Middle frontal gyrus (tissue), 1 donor: ENCODE data around the gene ATP7B.

Experiments used
- DNase-seq: peaks from one replicate; pipeline ENCODE4 v3.0.0-alpha.2; 2015; ENCODE audit warnings: low spot score; ENCODE audit errors: extremely low spot score

The ATP7B gene

DNA sequence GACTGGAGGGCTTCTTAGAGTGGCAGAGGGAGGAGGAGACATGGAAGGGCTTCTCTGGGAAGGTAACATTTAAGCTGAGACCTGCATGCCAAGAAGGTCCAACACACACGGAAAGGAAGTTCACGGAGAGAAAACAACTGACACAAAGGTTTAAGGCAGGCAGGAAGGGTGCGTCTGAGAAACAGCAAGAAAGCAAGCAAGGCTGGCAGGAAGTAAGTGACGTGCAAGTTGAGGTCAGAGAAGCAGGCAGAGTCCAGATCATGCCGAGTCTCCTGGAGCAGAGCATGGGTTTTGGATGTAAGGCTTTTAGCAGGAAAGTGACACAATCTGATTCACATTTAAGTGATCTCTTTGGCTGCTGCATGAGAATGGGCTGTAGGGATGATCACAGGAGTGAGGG is 60.5 kb downstream of the ATP7B start:
- no peak for DNase-seq

DNA sequence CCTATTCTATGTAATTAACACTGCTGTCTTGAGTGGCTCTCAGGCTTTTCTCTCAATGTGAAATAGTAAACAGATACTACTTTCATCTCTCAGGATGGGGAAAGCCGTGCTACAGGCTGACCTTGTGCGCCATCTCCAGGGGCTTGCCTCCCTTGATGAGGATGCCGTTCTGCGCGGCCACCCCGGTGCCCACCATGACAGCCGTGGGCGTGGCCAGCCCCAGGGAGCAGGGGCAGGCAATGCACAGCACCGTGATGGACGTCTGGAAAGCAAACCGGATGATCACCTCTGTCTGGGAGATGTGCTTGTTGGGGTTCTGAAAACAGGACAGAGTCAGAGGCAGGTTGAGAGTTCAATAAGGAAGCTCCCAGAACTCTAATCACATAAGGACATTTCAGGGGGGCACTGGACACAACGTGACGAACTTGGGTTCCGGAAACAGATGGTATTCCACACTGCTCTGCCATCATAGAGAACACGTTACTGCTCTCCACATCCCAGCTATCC is 65.0 kb downstream of the ATP7B start:
- DNase-seq = no peak

DNA sequence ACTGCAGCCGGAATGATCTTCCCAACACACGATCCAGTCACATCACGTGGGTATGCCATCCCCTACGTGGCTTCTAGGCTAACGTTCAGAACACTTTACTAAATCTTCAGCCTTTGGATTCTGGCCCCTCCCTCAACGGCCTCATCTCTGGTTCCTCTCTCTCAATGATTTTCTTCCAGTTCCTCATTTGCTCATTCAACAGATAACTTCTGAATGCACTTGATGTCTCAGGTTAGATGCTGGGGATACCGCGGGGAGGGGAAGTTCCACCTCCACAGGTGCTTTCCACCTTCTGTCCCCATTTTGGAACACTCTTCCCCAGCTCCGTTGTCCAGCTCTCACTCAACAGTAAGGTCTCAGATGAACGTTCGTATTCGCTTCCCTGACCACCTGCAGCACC is 66.1 kb downstream of the ATP7B start:
- DNase-seq = no peak

DNA sequence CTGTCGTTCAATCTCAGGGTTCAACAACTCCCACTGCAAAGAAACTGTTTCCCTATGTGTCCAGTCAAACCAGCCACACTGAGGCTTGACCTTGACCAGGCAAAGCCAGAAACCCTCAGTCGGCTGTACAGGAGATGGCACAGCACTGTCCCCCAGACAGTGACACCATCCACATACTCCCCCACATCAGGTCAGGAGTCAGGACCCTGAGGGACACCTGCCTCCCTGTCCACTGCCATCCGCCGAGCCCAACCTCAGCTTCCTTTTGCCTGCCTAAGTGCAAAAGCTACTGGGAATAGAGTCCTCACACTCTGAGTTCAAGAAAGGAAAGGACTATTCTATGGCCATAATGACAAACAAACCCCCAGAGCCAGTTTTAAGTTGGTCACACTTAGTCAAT is 66.8 kb downstream of the ATP7B start:
- no peak for DNase-seq

DNA sequence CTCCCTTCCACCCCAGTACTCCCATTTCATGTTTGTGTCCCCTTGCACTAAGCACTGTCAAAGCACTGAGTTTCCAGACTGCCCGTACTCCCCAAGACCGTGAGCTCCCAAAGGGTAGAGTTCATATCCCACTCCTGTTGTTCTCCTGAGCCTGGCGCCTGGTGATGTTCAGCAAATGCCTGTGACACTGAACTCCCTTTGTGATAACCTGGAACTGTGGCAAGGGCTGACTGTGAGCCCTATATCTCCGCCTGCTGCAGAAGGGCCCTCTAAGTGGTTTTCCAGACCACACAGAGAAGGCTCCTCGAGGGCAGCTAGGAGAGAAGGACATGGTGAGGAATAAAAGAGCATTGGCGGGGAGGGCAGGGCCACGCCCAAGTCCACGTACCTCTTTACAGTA is 67.5 kb downstream of the ATP7B start:
- DNase-seq = no peak

DNA sequence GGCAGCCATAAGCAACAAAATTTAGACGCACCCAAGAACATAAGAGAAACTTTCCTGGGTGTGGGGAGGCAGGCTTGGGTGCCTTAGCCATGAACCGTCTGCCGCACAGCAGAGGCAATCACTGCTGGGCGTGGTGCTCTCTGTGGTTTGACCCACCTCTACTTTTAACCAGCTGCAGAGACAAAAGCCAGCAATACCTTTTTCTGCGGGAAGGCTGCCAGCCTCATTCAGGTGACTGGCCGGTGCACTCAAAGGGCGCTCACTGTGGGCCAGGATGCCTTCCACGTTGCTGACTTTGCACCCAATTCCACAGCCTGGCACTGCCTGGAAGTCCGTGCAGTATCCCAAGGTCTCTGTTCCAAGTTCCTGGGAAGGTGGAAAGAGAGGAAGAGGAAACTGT is 69.1 kb downstream of the ATP7B start:
- DNase-seq = no peak

DNA sequence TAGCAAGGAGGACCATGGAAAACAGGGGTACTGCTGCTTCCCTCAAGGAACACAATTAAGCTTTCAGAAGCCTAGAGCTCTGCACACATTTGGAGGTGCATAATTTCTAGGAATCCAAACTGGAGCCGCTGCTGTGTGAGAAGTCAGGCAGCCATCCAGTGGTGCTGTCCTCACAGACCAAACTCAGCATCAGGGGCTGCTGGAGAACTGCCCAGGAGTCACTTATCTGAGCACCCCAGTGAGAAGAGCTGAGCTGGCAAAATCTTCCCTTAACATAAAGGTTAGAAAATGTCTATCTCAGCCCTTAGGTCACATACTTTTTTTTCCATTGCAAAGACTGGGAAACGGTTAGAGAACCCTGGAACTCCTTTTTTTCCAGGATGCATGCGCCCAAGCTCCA is 72.8 kb downstream of the ATP7B start:
- DNase-seq = no peak

DNA sequence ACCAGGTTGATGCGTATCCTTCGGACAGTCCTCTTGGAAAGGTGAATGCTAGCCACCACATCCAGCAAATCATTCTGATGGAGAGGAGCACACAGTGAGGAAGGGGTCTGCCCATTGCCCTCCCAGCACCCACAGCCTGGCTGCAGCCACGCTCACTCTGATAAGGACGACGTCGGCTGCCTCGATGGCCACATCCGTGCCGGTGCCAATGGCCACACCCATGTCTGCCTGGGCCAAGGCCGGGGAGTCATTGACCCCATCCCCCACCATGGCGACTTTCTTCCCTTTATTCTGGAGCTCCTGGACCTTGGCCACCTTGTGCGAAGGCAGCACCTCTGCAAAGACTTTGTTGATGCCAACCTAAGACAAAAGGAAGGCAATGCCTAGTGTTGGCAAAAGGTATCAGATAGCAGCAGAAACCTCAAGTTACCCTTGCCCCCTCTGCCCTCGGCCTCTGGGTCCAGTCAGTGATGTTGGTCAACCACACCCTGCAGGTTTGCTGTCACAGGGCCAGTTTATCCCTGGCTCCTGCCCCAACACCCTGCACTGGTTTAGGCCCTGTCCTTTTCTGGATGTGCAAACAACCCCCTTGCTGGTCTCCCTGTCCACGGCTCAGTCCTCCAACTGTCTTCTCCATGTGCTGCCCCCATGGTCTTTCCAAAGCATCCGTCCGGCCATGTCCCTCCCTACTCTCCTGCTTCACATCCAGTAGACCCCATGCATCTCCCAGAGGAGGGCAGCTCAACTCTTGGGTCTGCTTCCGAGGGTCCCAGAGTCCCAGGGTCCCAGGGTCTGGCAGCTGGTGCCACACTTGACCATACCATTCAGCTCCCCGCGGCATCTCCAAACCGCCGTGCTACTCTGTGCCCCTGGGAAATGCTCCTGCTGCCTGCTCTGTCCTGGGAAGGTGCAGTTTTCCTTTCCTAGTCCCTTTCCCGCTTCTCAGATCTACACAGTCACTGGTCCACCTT is 73.6 kb downstream of the ATP7B start:
- no peak for DNase-seq

DNA sequence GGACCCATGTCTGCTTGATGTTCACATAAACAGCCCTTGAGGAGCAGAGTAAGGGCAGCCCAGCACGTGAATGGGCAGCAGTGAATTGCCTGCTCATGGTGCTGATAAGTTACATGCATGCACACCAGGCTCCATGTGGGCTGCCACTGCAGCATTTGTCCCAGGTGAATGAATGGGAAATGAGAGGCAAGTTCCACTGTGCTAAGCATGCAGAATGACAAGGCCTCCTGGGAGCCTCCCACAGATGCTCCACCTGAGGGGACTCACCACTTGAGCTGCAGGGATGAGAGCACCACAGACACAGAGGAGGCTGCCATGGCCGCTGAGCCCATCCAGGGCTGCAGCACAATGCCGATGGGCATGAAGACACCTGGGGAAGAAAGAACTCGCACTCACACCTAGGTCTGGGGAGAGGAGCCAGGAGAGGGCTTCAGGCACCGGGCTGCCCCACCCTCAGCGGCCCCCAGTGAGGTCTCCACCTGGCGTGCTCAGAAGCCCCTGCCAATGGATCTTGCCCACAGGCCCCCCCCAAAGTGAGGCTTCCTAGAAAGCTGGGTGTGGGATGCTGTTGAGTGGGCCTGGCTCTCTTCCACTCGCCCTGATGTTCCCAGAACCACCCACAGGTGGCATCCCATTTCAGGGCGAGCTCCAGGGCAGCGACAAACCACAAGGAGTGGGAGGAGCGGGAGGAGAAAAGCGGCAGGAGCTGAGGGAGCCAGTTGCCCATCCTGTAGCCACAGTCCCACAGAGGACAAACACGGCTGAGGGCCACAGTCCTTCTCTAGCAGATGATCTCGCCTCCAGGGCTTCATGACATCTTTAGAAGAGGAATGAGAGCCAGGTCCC is 75.7 kb downstream of the ATP7B start:
- DNase-seq = no peak

DNA sequence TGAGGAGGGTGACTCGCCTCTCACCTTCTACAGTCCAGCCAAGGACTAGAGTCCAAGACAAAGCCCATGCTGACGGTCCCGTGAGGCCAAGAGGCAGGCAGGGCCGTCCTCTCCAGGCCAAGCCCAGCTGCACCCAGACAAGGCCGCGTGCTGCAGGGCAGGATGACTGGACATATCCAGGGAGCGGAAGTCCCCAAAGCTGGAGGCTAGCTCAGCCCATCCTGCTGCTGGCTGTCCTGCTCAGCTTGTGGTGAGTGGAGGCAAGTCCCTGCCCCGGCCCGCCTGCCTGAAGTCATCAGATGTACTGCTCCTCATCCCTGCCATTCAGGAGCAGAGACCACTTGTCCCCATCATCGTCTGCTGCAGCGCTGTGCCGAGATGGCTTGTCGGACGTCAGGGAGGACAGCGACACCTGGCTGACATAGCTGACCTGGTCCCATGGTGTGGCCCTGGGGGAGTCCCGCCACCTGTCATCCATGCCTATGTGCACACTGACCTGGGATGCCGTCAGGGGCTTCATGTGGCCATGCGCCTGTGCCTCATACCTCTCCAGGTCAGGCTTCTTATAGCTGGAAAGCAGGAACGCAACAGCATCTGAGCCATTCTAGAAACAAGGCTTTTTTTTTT is 76.7 kb downstream of the ATP7B start:
- no peak for DNase-seq

DNA sequence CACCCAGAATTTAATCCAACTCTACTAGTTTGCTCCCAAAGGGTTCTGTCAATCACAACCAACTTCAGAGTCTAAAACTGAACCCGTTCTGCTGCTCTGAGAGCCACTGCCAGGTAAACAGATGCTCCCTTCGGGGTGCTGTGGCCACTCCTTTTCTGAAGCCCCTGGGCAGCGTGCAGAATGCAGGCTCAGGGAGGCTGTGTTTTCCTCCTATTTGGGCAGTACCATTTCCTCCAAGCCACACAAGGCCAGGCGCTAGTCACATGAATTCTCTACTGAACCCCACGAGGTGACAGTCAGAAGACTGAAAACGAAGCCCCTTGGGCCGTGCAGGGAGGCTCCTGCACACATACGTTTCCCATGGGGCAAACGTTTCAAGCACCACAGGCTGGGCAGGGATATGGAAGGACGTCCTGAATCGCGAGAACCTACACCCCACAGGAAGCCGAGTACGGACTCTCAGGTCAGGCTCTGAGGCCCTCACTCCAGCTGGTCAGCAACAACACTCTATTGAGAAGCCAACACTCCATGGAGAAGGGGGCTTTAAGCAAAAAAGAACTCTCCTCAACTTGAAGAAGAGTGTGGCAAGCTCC is 77.7 kb downstream of the ATP7B start:
- no peak for DNase-seq

DNA sequence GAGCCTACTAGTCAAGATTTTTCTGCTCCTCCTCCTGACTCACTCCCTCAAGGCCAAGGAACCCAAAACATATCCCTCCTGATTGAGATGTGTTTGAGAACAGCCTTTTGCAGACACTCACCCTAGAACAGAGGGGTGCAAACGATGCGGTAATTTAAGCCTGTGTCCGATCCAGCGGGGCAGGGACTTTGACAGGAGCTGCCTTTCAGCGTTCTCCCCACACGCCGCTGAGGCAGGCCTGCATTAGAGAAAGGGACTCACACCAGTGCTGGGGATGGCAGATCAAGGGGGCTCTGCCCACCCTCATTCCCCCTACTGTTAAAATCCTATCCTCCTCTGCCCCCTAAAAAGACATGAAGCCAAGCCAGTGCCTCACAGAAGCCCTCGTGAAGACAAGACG is 79.0 kb downstream of the ATP7B start:
- DNase-seq = no peak

DNA sequence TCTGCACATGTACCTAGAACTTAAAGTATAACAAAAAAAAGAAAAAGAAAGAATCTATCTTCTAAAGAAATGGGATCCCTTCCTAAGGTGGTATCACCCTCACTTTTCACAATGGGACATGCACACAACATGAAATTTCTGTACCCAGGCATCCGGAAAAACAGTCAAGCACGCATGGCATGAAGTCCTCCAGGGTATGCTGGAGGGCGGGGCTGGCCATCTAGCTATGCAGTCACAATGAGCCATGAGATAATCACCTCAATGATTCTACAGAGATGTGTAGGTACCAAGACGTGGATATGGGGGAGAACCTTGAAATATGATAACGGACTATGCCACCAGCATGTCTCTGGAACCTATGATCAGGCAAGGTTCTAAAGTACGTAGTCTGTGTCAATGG is 79.6 kb downstream of the ATP7B start:
- no peak for DNase-seq

DNA sequence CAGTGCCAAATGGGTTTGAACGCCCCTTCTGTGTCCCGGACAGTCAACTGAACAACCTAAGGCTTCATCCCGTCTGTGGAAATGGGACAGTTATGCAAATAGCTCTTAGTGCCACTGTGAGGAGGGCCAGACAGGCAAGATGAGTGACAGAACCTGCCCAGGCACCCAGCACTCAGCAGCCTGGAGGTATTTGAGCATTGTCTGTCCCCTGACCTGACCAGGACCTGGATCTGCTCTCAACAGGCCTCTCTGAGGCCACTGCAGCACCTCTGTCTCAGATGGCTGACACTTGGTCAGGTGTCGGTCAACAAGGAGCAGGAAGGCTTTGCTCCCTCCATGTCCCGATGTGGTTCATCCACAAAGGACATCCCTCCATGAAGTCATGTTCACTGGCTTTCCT is 81.6 kb downstream of the ATP7B start:
- DNase-seq = no peak

DNA sequence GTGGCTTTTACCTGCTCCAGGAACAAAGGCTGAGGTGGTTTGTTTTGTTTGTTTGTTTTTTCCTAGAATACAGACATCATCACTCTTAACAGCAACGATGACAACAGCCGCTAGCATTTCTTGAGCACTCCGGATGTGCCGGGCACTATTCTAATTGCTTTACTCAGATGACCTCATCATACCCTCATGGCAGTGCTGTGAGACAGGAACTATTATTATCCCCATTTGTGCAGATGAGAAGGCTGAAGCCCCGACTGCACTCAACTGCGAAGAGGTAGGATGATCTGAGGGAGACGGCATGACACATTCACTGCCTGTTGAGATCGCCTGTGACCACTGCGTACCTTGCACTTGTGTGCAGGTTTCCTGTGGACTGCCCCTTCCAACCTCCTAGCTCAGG is 83.0 kb downstream of the ATP7B start:
- DNase-seq = no peak

DNA sequence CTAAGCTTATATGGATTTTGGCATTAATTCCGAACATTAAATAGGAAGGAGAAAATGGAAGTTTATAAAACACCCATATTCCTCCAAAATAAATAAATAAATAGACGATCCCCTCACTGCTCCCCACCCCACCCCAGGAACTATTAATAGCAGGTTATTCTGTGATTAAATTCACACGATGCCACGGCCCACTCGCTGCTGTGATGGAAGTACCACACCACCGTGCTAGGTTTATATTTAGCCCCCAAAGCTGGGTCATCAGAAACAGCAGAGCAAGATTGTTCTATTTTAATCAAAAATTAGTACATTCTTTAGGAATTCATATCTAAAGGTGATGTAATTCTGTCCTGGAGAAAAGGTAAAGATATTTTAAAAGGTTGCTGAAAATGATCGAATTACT is 84.1 kb downstream of the ATP7B start:
- no peak for DNase-seq

DNA sequence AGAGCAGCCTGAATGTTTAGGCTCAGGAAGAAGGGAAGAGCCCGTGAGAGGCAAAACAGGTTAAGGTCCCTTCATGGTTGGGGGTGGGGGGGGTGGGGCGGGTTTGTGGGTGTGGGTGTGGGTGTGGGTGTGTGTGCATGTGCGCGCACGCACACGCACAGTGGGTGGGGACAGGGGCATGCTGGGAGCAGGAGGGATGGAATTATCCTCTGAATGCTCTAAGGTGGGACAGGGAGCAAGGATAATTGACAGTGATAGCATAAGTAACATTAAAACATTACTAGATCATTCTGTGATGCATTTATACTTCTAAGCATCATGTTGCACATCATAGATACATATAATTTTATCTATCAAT is 84.7 kb downstream of the ATP7B start:
- no peak for DNase-seq

DNA sequence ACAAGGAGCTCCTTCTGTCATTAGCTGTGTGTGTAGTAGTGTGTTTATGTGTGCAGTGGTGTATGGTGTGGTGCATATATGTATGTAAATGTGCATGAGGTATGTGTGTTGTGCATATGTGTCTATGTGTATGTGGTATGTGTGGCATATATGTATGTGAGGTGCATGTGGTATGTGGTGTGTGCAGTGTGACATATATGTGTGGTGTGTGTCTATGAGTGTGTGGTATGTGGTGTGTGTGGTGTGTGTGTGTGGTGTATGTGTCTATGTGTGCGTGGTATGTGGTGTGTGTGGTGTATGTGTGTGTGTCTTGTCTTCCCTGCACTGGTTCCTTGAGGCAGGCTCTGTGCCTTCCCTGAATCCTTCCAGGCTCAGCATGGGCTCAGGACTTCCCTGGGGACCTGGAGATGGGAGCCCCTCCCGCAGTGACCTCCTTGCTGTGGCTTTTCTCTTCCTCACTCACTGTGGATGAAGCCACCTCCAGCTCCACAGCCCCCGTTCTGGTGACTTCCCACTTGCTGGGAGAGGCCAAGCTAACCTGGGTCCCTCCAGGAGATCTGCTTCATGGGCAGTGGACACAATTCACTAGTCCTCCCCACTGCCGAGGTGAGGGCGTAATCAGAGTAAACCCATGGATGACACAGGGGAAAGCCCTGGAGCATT is 85.3 kb downstream of the ATP7B start:
- DNase-seq = no peak

DNA sequence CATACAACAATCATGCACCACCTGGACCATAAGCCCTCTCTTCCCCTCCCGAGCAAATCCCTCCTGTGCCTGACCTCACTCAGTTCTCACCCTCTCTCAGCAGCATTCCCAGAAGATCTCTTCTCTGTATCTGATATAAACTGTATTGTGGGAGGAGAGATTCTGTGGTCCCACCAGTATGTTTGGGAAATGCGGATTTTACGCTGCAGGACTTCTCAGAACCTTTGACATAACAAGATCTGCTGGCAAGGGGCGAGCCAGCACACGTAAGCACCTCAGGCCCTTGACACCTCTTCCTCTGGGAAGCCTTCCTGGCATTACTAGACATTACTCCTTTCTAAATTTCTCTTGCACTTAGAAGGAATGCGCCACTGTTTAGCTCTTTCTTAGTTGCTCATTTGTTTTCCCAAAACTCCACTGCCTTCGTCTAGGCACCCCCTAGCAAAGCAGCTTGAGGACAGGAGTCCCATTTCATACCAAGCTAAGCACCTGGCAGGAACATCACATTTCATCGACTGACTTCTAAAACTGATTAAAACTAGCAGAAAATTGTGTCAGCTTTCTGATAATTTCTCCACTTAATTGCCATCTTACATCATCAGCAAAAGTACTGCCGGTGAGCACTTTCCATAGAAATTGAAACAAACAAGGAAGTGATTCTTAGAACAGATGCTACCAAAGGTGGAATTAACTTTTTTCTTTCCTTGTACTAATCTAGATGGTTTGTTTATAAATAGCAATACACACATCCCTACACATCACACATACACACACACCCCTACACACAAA is 86.3 kb downstream of the ATP7B start:
- no peak for DNase-seq

DNA sequence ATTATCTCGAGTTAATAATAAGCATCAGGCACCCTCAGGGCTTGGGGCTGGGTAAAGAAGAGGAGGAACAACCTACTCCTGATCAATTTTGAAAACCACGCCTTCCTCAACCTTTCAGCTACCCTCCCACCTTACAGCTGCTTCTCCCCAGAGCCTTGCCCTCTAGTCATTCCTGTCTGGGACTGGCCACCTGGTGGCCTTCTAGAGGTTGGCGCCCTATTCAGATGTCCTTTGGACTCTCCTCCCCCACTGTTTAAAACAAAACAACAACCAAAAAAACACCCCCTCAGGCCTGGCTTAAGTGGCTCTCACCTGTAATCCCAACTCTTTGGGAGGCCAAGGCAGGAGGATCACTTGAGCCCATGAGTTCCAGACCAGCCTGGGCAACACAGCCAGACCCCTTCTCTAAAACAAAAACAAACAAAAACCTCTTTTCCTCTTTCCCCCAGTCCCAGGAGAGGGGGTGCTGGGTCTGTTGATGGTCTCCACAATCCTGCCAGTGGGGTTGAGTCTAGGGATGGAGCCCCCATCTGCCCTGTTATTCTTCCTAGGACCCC is 87.2 kb downstream of the ATP7B start:
- DNase-seq = no peak
